KOPT-K1 (cell line): ENCODE data around the gene LAMA2.

ENCODE experiments used
- H3K27ac ChIP-seq: fragments of 200-600 bp; sonication (generic); 2 replicates; pipeline ENCODE4 v1.5.1; 2016; ENCODE audit warnings: antibody characterized with exemption, mild to moderate bottlenecking, low read depth, low read length; ENCODE audit not compliant: poor library complexity, severe bottlenecking
- H3K36me3 ChIP-seq: fragments of 200-600 bp; sonication (generic); 2 replicates; pipeline ENCODE4 v1.5.1; 2017; ENCODE audit warnings: antibody characterized with exemption, mild to moderate bottlenecking, low read length, moderate library complexity; ENCODE audit not compliant: insufficient read depth
- H3K9me3 ChIP-seq: fragments of 200-600 bp; sonication (generic); 2 replicates; pipeline ENCODE4 v1.5.1; 2017; ENCODE audit warnings: antibody characterized with exemption, low read length, mild to moderate bottlenecking; ENCODE audit not compliant: insufficient read depth, poor library complexity, severe bottlenecking

LAMA2 gene

GRCh38 chr6:129516005-129516404 lies 633.1 kb downstream of the LAMA2 start:
- H3K36me3 ChIP-seq: no peaks in the 10 kb centered on the region
- no peaks in the 10 kb centered on the region for H3K9me3 ChIP-seq
- no peak overlapping the region for H3K27ac ChIP-seq

GRCh38 chr6:129516787-129517186 lies 633.8 kb downstream of the LAMA2 start:
- Histone ChIP-seq H3K36me3 (no peaks in the 10 kb centered on the region), H3K27ac (no peak overlapping the region), H3K9me3 (no peaks in the 10 kb centered on the region)

- H3K36me3 ChIP-seq: no peaks in the 10 kb centered on the region
- no peak overlapping the region for H3K27ac ChIP-seq
- H3K9me3 ChIP-seq: no peaks in the 10 kb centered on the region
Measured at GRCh38 chr6:129517288-129517687, 634.4 kb downstream of the LAMA2 start.

- no peak overlapping the region for H3K27ac ChIP-seq
Measured at GRCh38 chr6:129519750-129520149, 636.8 kb downstream of the LAMA2 start.

DNA sequence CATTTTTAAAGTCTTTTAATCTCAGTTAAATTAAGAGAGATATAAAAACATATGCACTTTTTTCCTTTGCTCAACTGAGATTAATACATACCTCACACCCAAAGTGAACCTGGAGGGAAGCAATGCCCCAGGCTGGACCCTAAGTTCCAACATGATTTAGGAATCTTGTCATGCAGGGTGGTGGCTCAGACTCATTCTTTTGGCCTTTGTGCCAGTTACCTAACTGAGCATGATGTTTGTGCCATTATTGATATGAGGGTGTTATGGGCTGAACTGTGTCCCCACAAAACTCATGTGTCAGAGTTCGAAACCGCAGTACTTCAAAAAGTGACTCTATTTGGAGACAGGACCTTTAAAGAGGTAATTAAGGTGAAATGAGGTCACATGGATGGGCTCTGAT lies 639.0 kb downstream of the LAMA2 start:
- no peaks in the 10 kb centered on the region for H3K9me3 ChIP-seq
- no peaks in the 10 kb centered on the region for H3K36me3 ChIP-seq
- no peak overlapping the region for H3K27ac ChIP-seq

More at GRCh38 chr6:129519750-129520149, 636.8 kb downstream of the LAMA2 start:
- no peaks in the 10 kb centered on the region for H3K36me3 ChIP-seq
- no peaks in the 10 kb centered on the region for H3K9me3 ChIP-seq

DNA sequence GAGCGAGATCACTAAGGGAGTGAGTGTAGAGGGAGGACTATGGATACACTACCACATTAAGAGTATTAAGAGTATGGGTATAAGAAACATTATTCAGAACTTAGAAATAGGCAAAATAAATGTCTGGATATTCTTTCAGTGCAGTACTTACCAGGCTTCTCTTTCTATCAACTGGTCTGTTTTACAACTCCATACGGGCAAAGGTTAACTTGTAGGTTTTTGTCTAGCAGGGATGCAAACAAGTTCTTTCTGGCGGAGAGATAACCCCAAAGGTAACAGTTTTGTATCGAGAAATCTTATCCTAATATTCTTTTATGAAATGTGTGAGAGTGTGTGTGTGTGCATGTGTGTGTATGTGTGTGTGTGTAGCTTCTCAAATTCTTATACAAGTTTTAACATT lies 640.9 kb downstream of the LAMA2 start:
- no peak overlapping the region for H3K27ac ChIP-seq
- no peaks in the 10 kb centered on the region for H3K36me3 ChIP-seq
- no peaks in the 10 kb centered on the region for H3K9me3 ChIP-seq

DNA sequence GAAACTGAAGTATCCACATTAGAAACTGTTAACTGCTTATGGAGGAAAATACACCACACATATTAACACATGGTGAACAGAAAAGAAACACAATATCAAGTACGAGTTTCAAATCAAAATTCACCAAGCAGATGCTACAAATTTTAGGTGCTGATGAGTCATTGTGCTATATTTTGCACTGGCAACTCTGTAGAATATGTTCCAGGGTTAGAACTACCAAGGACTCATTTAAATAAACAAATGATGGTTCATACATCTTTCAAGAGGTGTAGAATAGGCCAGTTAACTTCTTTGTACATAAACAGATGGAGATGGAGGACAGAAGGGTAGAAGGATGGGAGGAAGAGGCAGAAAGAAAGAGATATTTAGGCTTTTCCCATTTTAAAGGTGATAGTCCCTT lies 642.1 kb downstream of the LAMA2 start:
- H3K9me3 ChIP-seq: no peaks in the 10 kb centered on the region
- no peak overlapping the region for H3K27ac ChIP-seq
- no peaks in the 10 kb centered on the region for H3K36me3 ChIP-seq

- Histone ChIP-seq H3K27ac (no peak overlapping the region), H3K9me3 (no peaks in the 10 kb centered on the region), H3K36me3 (no peaks in the 10 kb centered on the region)
Measured at GRCh38 chr6:129534926-129535325, 652.0 kb downstream of the LAMA2 start.

DNA sequence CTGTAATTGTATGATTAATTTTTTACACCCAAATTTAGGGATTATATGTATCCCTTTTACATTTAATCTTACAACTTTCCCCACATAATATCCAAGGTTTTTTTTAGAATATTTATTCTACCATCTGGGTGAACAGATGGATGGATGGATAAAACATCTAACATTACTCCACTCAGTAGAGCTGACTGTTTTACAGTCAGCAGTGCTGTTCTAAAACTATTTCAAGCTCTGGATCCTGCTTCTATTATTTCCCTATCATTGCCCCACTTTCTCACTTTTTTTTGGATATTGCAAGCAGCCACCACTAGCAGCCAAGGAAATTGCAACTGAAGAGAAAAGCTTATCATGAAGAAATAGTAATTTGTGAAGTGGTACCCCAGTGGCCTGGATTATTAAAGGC lies 653.3 kb downstream of the LAMA2 start:
- Histone ChIP-seq H3K9me3 (no peaks in the 10 kb centered on the region), H3K36me3 (no peaks in the 10 kb centered on the region), H3K27ac (no peak overlapping the region)

DNA sequence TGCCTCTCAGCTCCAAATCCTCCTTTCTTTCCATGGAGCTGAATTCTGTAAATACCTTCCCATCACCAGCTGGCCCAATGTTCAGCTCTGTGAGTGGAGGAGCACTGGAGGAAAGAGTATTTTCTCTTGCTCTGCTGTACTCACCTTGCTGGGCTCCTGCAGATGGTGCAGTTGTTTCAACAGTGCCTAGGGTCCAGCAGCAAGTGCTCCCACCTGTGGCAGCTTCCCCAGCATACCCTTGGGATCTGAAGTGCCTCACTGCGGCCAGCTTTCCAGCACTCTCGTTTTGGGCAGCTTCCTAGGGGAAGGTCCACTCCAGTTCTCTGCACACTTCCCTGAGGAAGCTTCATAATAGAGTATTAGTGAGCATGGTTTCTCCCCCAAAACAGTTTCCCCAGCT lies 656.1 kb downstream of the LAMA2 start:
- H3K27ac ChIP-seq: no peak overlapping the region
- no peaks in the 10 kb centered on the region for H3K36me3 ChIP-seq

GRCh38 chr6:129542705-129543104 lies 659.8 kb downstream of the LAMA2 start:
- H3K9me3 ChIP-seq: no peaks in the 10 kb centered on the region
- H3K27ac ChIP-seq: no peak overlapping the region
- H3K36me3 ChIP-seq: no peaks in the 10 kb centered on the region

More for the DNA sequence above, 656.1 kb downstream of the LAMA2 start:
- no peaks in the 10 kb centered on the region for H3K9me3 ChIP-seq

- no peaks in the 10 kb centered on the region for H3K9me3 ChIP-seq
- H3K36me3 ChIP-seq: no peaks in the 10 kb centered on the region
- no peak overlapping the region for H3K27ac ChIP-seq
Measured at GRCh38 chr6:129543981-129544380, 661.0 kb downstream of the LAMA2 start.

GRCh38 chr6:129544892-129545612 lies 662.1 kb downstream of the LAMA2 start:
- Histone ChIP-seq H3K9me3 (no peaks in the 10 kb centered on the region), H3K27ac (no peak overlapping the region), H3K36me3 (no peaks in the 10 kb centered on the region)

GRCh38 chr6:129546702-129547101 lies 663.8 kb downstream of the LAMA2 start:
- H3K36me3 ChIP-seq: no peaks in the 10 kb centered on the region
- no peak overlapping the region for H3K27ac ChIP-seq
- H3K9me3 ChIP-seq: no peaks in the 10 kb centered on the region

- no peaks in the 10 kb centered on the region for H3K36me3 ChIP-seq
Measured at GRCh38 chr6:129551486-129551885, 668.5 kb downstream of the LAMA2 start.

GRCh38 chr6:129552413-129552812 lies 669.5 kb downstream of the LAMA2 start:
- Histone ChIP-seq H3K36me3 (no peaks in the 10 kb centered on the region), H3K27ac (no peak overlapping the region), H3K9me3 (no peaks in the 10 kb centered on the region)

More at GRCh38 chr6:129551486-129551885, 668.5 kb downstream of the LAMA2 start:
- no peaks in the 10 kb centered on the region for H3K9me3 ChIP-seq
- no peak overlapping the region for H3K27ac ChIP-seq
